Mesothelial cell of epicardium (in vitro differentiated cells): ENCODE measurements around the gene LONRF2. TPM values are rescaled to one million over a fixed set of nuclear protein-coding genes. Genes with fewer than 3 reads are reported as not detected.
A peak's percentile ranks its signal among the peaks of the same experiment; 100 is the strongest.

Experiments
- DNase-seq, 2 experiments: peaks; one replicate each; pipeline ENCODE4 v3.0.0; 2021; ENCODE audit warnings: low spot score in 2 of 2; ENCODE audit not compliant: unreplicated experiment in 2 of 2
- H3K27ac Mint-ChIP-seq: 2 replicates; pipeline ENCODE4 v1.8.0; 2021; ENCODE audit warnings: mixed read lengths
- H3K27me3 Mint-ChIP-seq: 2 replicates; pipeline ENCODE4 v1.8.0; 2021; ENCODE audit warnings: low read depth, mixed read lengths
- H3K36me3 Mint-ChIP-seq: 2 replicates; pipeline ENCODE4 v1.8.0; 2021; ENCODE audit warnings: mixed read lengths
- H3K4me1 Mint-ChIP-seq: 2 replicates; pipeline ENCODE4 v1.8.0; 2021; ENCODE audit warnings: mixed read lengths
- H3K4me3 Mint-ChIP-seq: 2 replicates; pipeline ENCODE4 v1.8.0; 2021; ENCODE audit warnings: mild to moderate bottlenecking, moderate library complexity, mixed read lengths
- H3K9me3 Mint-ChIP-seq: 2 replicates; pipeline ENCODE4 v1.8.0; 2021; ENCODE audit warnings: mixed read lengths
- CTCF ChIP-seq: fragments of 200-600 bp; sonication (generic); IDR thresholded peaks from one replicate; pipeline ENCODE4 v1.5.0; 2021; ENCODE audit warnings: antibody characterized with exemption; ENCODE audit not compliant: unreplicated experiment
- total RNA-seq: library from RNA; stranded (reverse); gene quantifications from 3 replicates; pipeline ENCODE4 v1.2.1, GENCODE V29; 2021

Gene LONRF2
- total RNA-seq, 1 donor from 2014 or later: 13.4 TPM

- Mint-ChIP-seq H3K36me3 (no peaks in the 10 kb centered on the region), H3K4me3 (no peak overlapping the region), H3K9me3 (no peaks in the 10 kb centered on the region), H3K27ac (no peak overlapping the region), H3K4me1 (peaks cover 10% of the 10 kb centered on the region), H3K27me3 (peaks cover 5% of the 10 kb centered on the region)
- no peak for DNase-seq
- no peak for TF ChIP-seq CTCF
Observed at GRCh38 chr2:100264121-100264520, 58.2 kb downstream of the LONRF2 start.

- Mint-ChIP-seq H3K4me3 (no peak overlapping the region), H3K4me1 (peaks cover 8% of the 10 kb centered on the region), H3K9me3 (no peaks in the 10 kb centered on the region), H3K36me3 (no peaks in the 10 kb centered on the region), H3K27ac (no peak overlapping the region), H3K27me3 (peaks cover 6% of the 10 kb centered on the region)
- TF ChIP-seq CTCF: peak; percentile 96
- peak in 1 of 2 experiments; percentile 84 for DNase-seq
Observed at GRCh38 chr2:100262555-100263320, 59.6 kb downstream of the LONRF2 start.

- no peak for TF ChIP-seq CTCF
- Mint-ChIP-seq H3K36me3 (no peaks in the 10 kb centered on the region), H3K27me3 (peaks cover 10% of the 10 kb centered on the region), H3K27ac (no peak overlapping the region), H3K9me3 (no peaks in the 10 kb centered on the region), H3K4me3 (no peak overlapping the region), H3K4me1 (peaks cover 7% of the 10 kb centered on the region)
- DNase-seq: no peak
Observed at GRCh38 chr2:100262046-100262445, 60.3 kb downstream of the LONRF2 start.

- H3K27me3 Mint-ChIP-seq: peaks cover 10% of the 10 kb centered on the region
- peak in 1 of 2 experiments; percentile 71 for DNase-seq
- H3K4me1 Mint-ChIP-seq: peaks cover 7% of the 10 kb centered on the region
- peak; percentile 63 for TF ChIP-seq CTCF
- no peak overlapping the region for H3K4me3 Mint-ChIP-seq
- no peak overlapping the region for H3K27ac Mint-ChIP-seq
- H3K36me3 Mint-ChIP-seq: no peaks in the 10 kb centered on the region
- H3K9me3 Mint-ChIP-seq: no peaks in the 10 kb centered on the region
Observed at GRCh38 chr2:100260712-100261620, 61.3 kb downstream of the LONRF2 start.

- H3K9me3 Mint-ChIP-seq: no peaks in the 10 kb centered on the region
- TF ChIP-seq CTCF: no peak
- peaks cover 7% of the 10 kb centered on the region for H3K4me1 Mint-ChIP-seq
- H3K36me3 Mint-ChIP-seq: no peaks in the 10 kb centered on the region
- H3K27ac Mint-ChIP-seq: no peak overlapping the region
- DNase-seq: no peak
- H3K27me3 Mint-ChIP-seq: peaks cover 10% of the 10 kb centered on the region
- no peak overlapping the region for H3K4me3 Mint-ChIP-seq
Observed at GRCh38 chr2:100259106-100259505, 63.2 kb downstream of the LONRF2 start.
